ENCODE data around the gene CRTC1.

DNA sequence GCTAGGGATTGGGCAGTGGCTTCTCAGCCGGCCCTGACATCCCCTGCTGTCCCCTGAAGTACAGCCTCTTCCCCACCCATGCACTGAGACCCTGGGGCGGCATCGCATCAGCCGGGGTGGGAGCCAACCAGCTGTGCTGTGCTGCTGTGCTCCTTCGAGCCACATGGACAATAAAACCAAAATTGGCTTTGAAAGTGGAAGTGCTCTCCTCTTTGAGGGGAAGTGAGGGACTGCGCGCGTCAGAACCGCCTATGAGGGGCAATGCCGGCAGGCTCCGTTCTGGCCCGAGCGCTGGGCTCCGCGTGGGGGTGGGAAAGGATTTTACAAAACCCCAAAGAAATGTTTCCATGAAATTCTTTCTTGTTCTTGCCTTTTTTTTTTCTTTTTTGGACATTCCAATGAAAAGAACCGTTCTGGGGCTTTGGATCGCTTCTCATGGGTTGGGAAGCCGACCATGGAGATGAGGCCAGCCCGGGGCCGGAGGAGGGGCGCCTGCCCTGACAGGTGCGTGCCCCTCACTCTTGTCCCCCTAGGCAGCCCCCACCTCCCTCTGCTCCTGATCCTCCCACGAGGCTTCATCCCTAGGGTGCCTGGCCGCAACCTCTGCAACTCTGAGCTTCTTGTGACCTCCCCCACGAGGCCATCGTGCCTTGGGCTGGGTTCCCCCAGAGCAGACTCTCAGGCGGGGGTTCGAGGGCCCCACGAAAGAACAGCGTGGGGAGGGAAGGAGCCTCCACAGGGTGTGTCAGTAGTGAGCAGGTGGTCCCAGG, 24.0 kb upstream of the CRTC1 start:
- TF ChIP-seq, protein P1, sequence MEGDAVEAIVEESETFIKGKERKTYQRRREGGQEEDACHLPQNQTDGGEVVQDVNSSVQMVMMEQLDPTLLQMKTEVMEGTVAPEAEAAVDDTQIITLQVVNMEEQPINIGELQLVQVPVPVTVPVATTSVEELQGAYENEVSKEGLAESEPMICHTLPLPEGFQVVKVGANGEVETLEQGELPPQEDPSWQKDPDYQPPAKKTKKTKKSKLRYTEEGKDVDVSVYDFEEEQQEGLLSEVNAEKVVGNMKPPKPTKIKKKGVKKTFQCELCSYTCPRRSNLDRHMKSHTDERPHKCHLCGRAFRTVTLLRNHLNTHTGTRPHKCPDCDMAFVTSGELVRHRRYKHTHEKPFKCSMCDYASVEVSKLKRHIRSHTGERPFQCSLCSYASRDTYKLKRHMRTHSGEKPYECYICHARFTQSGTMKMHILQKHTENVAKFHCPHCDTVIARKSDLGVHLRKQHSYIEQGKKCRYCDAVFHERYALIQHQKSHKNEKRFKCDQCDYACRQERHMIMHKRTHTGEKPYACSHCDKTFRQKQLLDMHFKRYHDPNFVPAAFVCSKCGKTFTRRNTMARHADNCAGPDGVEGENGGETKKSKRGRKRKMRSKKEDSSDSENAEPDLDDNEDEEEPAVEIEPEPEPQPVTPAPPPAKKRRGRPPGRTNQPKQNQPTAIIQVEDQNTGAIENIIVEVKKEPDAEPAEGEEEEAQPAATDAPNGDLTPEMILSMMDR (conservative IDR thresholded peaks at IDR 0.05 in 1 of 2, IDR thresholded peaks at IDR 0.05 in 1 of 2; ENCODE audit: extremely low read depth in 1 of 2, insufficient read depth in 1 of 2, low read depth in 1 of 2, low read length in 2 of 2) = no peak
- no peak for TF ChIP-seq EZH2 (IDR thresholded peaks at IDR 0.05; ENCODE audit: borderline replicate concordance, low read length)

All from mammary epithelial cell (primary cell).